ENCODE results near the gene TTC31.

- no peak for TF ChIP-seq CTCF (IDR thresholded peaks at IDR 0.05; ENCODE audit: low read depth, low read length)
- TF ChIP-seq EZH2phosphoT487 (IDR thresholded peaks at IDR 0.05; ENCODE audit: low read depth) = no peak
Measured at GRCh38 chr2:74441170-74441689, 41.7 kb upstream of the TTC31 start.

Measured in OCI-LY3 (cell line).